HG03066 (cell line): ENCODE results near the gene MTMR12.
A peak's percentile ranks its signal among the peaks of the same experiment; 100 is the strongest.

Source experiments
- ATAC-seq: cut with Tn5 transposase; IDR thresholded peaks from one replicate; pipeline ENCODE4 v1.9.1; 2021; ENCODE audit warnings: low read depth; ENCODE audit not compliant: unreplicated experiment

MTMR12 gene

GRCh38 chr5:32207355-32207634 is 105.4 kb downstream of the MTMR12 start:
- no peak for ATAC-seq

GRCh38 chr5:32206509-32207354 is 106.0 kb downstream of the MTMR12 start:
- ATAC-seq, result peak; percentile 34

GRCh38 chr5:32206053-32206452 is 106.7 kb downstream of the MTMR12 start:
- ATAC-seq, result no peak

- ATAC-seq, result no peak
Measured at GRCh38 chr5:32202394-32202793, 110.3 kb downstream of the MTMR12 start.

- ATAC-seq, result no peak
Measured at GRCh38 chr5:32201122-32201753, 111.5 kb downstream of the MTMR12 start.

GRCh38 chr5:32197032-32197431 is 115.7 kb downstream of the MTMR12 start:
- no peak for ATAC-seq

- ATAC-seq, result no peak
Measured at GRCh38 chr5:32195265-32195664, 117.5 kb downstream of the MTMR12 start.

GRCh38 chr5:32193591-32193990 is 119.1 kb downstream of the MTMR12 start:
- no peak for ATAC-seq

- ATAC-seq, result no peak
Measured at GRCh38 chr5:32190095-32190494, 122.6 kb downstream of the MTMR12 start.

GRCh38 chr5:32187675-32188074 is 125.1 kb downstream of the MTMR12 start:
- ATAC-seq, result no peak

- ATAC-seq, result peak; percentile 84
Measured at GRCh38 chr5:32182463-32183063, 130.2 kb downstream of the MTMR12 start.
